Heart right ventricle (tissue), 16 donors: ENCODE measurements around the gene COX8C. TPM values are rescaled to one million over a fixed set of nuclear protein-coding genes. Genes with fewer than 3 reads are reported as not detected.

Experiments
- ATAC-seq, 8 donors: fragments of 200-7000 bp; cut with Tn5 transposase; one replicate each; pipeline ENCODE4 v1.9.1; 2020; ENCODE audit warnings: mild to moderate bottlenecking in 8 of 8, moderate library complexity in 8 of 8, moderate number of reproducible peaks in 1 of 8
- DNase-seq, 2 donors: peaks; one replicate each; pipeline ENCODE4 v3.0.0-alpha.2; 2020
- H3K27ac ChIP-seq, 10 donors: fragments of 200-600 bp; sonication (generic) in 2 of 10; one replicate each; pipeline versions ENCODE4 v1.5.0 to v1.8.0; 2020 to 2022; ENCODE audit warnings: mild to moderate bottlenecking in 3 of 10
- H3K27me3 ChIP-seq, 7 donors: fragments of 200-600 bp; one replicate each; pipeline ENCODE4 v1.8.0; 2021 to 2022; ENCODE audit warnings: mild to moderate bottlenecking in 2 of 7
- H3K36me3 ChIP-seq, 9 donors: fragments of 200-600 bp; sonication (generic) in 1 of 9; one replicate each; pipeline versions ENCODE4 v1.5.0 to v1.8.0; 2020 to 2022; ENCODE audit warnings: mild to moderate bottlenecking in 2 of 9
- H3K4me1 ChIP-seq, 9 donors: fragments of 200-600 bp; sonication (generic) in 1 of 9; one replicate each; pipeline versions ENCODE4 v1.5.0 to v1.8.0; 2020 to 2022; ENCODE audit warnings: mild to moderate bottlenecking in 4 of 9
- H3K4me3 ChIP-seq, 10 donors: fragments of 200-600 bp; sonication (generic) in 2 of 10; one replicate each; pipeline versions ENCODE4 v1.5.0 to v1.8.0; 2020 to 2022; ENCODE audit warnings: mild to moderate bottlenecking in 7 of 10, moderate library complexity in 2 of 10
- H3K9me3 ChIP-seq, 11 donors: fragments of 200-600 bp in 10 of 11; sonication (generic) in 2 of 11; one replicate each; pipeline versions ENCODE4 v1.5.0 to v1.8.0; 2013 to 2022; ENCODE audit warnings: mild to moderate bottlenecking in 2 of 11, control low read depth in 1 of 11, moderate library complexity in 1 of 11
- WGBS, 2 donors: extraction: QIAGEN DNeasy Blood & Tissue Kit; methylation state at CpG; one replicate each; pipeline ENCODE4 v1.1.7; 2013; ENCODE audit warnings: inconsistent platforms in 1 of 2; 5-methylcytosine and 5-hydroxymethylcytosine counted together
- intact Hi-C, 10 donors: fragments of 100-400 bp; cut with DNase I; formaldehyde crosslinking; loops; one replicate each; pipeline versions ENCODE4 v1.11.1 to v1.14.2; 2022
- polyA plus RNA-seq, 2 donors: library from polyadenylated mRNA; stranded (reverse); fragments of 200-250 nt; gene quantifications; one replicate each; pipeline ENCODE4 v1.2.3, GENCODE V29; 2013
- total RNA-seq, 10 donors: library from RNA; stranded (reverse); fragmentation: NEBNext Ultra II Directional in 3 of 10; extraction: Animal tissue kit (Norgen Biotek cat#: 25700) in 3 of 10; gene quantifications; one replicate each; pipeline versions ENCODE4 v1.2.1 to v1.2.4, GENCODE V29; 2021 to 2023
- TF ChIP-seq, protein P1 (sequence below), 9 donors: fragments of 200-600 bp; sonication (generic) in 2 of 9; IDR thresholded peaks; one replicate each; pipeline versions ENCODE4 v1.5.0 to v1.8.0; 2021 to 2022; ENCODE audit warnings: antibody characterized with exemption in 9 of 9, mild to moderate bottlenecking in 5 of 9, moderate library complexity in 1 of 9
- donor health status: Arrhythmogenic right ventricular cardiomyopathy.
- donor health status: ischemic (EF 13 %, LVEDD 7.1; RV severe dilation, severe dysfunction).
- donor health status: healthy with polysubstance abuse.
- donor health status: DM: no; HTN: yes; CAD: no.
- donor health status: DM: no; HTN: no; CAD: no.
- donor health status: ischemic (EF 25% LVEDD 6.9; RV normal size, moderate dysfunction).
- donor health status: ischemic (EF 25% LVEDD 5.7; RV mildly dilated, moderate dysfunction).
- donor health status: healthy.
- donor health status: DM: yes; HTN: yes; CAD: no.
- donor health status: Ischemic cardiomyopathy.
- donor health status: ischemic (EF 35%, LVEDD 5.7; RV mildly dilated, moderate dysfunction).
- donor health status: nonischemic (EF 11% LVEDD 7.7; RV severe dilation, severe dysfunction).
- donor health status: DM: yes; HTN: yes; CAD: no.
- donor health status: PGD.
- donor health status: ischemic (EF 29% LVEDD 5.4; RV normal size, mild dysfunction).
- donor health status: nonischemic (EF 23%, LVEDD 6.1; RV moderate dilation, normal function).

COX8C gene
- total and polyA plus RNA-seq, 12 donors: 0.61 to 1.3 (median 0.72) TPM; not detected in 7

DNA sequence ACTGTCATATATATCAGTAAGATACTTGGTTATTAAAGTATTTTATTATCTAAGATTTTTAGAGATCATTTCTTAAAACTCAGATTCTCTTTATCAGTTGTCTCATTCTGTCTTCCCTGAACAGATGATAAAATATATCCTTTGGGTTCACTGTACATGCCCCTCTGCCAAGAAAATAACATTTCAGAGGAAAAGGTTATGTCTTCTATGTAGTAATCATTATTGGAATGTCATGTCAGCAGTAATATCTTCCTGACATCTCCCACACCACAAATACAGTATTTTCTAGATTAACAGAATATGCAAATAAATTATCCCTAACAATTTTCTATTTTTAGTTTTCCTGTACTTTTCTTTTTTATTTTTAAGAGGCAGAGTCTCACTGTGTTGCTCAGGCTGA lies 40.2 kb upstream of the COX8C start:
- ATAC-seq (no peak), DNase-seq (no peak)
- H3K4me3 ChIP-seq: no peak overlapping the region
- TF ChIP-seq, protein P1, sequence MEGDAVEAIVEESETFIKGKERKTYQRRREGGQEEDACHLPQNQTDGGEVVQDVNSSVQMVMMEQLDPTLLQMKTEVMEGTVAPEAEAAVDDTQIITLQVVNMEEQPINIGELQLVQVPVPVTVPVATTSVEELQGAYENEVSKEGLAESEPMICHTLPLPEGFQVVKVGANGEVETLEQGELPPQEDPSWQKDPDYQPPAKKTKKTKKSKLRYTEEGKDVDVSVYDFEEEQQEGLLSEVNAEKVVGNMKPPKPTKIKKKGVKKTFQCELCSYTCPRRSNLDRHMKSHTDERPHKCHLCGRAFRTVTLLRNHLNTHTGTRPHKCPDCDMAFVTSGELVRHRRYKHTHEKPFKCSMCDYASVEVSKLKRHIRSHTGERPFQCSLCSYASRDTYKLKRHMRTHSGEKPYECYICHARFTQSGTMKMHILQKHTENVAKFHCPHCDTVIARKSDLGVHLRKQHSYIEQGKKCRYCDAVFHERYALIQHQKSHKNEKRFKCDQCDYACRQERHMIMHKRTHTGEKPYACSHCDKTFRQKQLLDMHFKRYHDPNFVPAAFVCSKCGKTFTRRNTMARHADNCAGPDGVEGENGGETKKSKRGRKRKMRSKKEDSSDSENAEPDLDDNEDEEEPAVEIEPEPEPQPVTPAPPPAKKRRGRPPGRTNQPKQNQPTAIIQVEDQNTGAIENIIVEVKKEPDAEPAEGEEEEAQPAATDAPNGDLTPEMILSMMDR (IDR thresholded peaks at IDR 0.05): no peak
- H3K36me3 ChIP-seq: no peaks in the 10 kb centered on the region
- intact Hi-C loops: no loop called here
- no peaks in the 10 kb centered on the region for H3K9me3 ChIP-seq
- peaks cover 3 to 60% (median 34%) of the 10 kb centered on the region in 9 donors for H3K4me1 ChIP-seq
- no peak overlapping the region for H3K27ac ChIP-seq
- H3K27me3 ChIP-seq: no peaks in the 10 kb centered on the region

DNA sequence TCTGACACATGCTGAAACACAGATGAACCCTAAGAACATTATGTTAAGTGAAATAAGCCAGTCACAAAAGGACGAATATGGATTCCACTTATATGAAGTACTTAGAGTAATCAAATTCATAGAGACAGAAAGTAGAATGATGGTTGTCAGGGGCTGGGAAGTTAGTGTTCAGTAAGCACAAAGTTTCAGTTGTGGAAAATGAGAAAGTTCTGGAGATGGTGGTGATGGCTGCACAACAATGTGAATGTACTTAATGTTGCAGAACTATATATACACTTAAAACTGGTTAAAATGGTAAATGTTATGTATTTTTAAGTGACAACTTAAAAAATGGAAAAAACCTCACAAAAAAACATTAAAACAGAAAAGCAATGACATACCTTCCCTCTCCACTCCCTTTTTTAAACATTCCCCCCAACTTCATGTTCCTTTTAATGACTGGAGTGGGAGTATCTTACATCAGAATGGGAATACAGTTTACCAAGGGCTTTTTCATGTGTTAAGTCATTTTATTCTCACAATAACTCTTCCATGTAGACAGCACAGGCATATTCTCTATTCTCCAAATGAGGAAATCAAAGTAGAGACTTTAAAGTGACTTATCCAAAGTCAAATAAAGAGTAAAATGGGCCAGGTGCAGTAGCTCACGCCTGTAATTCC lies 38.2 kb upstream of the COX8C start:
- H3K4me1 ChIP-seq: peaks cover 0 to 58% (median 29%) of the 10 kb centered on the region in 9 donors
- no peak for ATAC-seq

DNA sequence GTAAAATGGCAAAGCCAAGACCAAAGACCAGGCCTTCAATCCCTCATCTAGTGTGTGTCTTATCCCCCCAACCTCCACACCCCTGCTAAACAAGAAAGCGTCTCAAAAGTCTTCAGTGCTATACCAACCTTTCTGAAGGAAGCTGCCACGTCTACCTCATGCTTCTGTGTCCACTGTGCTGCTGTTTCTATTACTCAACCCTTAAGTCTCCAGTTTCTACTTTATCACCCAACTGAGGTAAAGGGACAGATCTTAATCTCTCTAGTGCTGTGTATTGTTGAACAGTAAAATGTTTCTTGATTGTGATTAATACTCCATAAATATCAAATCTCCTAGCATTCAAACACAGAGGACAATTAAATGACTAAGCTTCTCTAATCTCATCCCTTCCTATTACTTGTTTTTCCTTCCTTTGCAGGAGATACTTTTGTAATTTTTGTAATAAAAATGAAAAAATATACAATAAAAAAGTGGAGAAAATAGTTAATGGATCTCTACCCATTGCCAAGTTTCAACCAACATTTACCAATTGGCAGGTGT lies 37.5 kb upstream of the COX8C start:
- H3K4me1 ChIP-seq: peaks cover 0 to 51% (median 24%) of the 10 kb centered on the region in 9 donors
- WGBS, 2 donors: 90% methylated on average over 2 of the region's 2 CpGs

More for the DNA sequence above, 38.2 kb upstream of the COX8C start:
- no peak for DNase-seq
- Histone ChIP-seq H3K27me3 (no peaks in the 10 kb centered on the region), H3K27ac (no peak overlapping the region), H3K4me3 (no peak overlapping the region), H3K9me3 (no peaks in the 10 kb centered on the region), H3K36me3 (no peaks in the 10 kb centered on the region)
- 91 to 92% methylated on average over 2 of the region's 2 CpGs for WGBS, 2 donors
- intact Hi-C loops: no loop called here
- TF ChIP-seq, protein P1 (IDR thresholded peaks at IDR 0.05): no peak

DNA sequence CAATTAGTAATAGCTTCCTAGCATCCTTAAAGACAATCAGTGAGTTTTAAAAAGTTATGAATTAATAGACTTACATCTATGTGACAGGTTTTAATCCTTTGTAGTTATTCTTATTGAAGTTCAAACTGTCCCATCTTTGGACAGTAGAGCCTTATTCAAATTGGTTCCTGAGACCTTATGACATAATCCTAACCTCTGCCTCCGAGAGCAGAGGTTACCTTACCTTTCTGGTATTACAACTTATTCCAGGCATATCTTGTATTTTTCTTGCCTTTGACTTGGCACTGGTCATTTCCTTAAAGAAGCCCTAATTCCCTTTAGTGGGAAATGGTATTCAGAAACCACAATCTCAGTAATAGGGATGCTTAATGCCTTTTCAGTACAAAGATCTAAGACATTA lies 35.9 kb upstream of the COX8C start:
- no peak overlapping the region for H3K4me3 ChIP-seq
- TF ChIP-seq, protein P1 (IDR thresholded peaks at IDR 0.05): no peak
- intact Hi-C loops: no loop called here
- no peak for DNase-seq
- no peak overlapping the region for H3K27ac ChIP-seq
- peaks cover 0 to 35% (median 18%) of the 10 kb centered on the region in 9 donors for H3K4me1 ChIP-seq
- no peak for ATAC-seq
- peaks cover 0 to 3% (median 0%) of the 10 kb centered on the region in 11 donors for H3K9me3 ChIP-seq
- H3K27me3 ChIP-seq: no peaks in the 10 kb centered on the region
- 73% methylated on average over 1 of the region's 1 CpG for WGBS, 2 donors
- no peaks in the 10 kb centered on the region for H3K36me3 ChIP-seq

More for the DNA sequence above, 37.5 kb upstream of the COX8C start:
- no peaks in the 10 kb centered on the region for H3K36me3 ChIP-seq
- H3K9me3 ChIP-seq: no peaks in the 10 kb centered on the region
- no peaks in the 10 kb centered on the region for H3K27me3 ChIP-seq
- H3K27ac ChIP-seq: no peak overlapping the region
- intact Hi-C loops: no loop called here
- TF ChIP-seq, protein P1 (IDR thresholded peaks at IDR 0.05): no peak
- ATAC-seq: no peak
- DNase-seq: no peak
- H3K4me3 ChIP-seq: no peak overlapping the region
